ENCODE measurements around the gene DBF4B. TPM values are rescaled to one million over a fixed set of nuclear protein-coding genes. Genes with fewer than 3 reads are reported as not detected.

Gene DBF4B
- total RNA-seq, 1 donor from 2014 or later: 16.4 TPM

DNA sequence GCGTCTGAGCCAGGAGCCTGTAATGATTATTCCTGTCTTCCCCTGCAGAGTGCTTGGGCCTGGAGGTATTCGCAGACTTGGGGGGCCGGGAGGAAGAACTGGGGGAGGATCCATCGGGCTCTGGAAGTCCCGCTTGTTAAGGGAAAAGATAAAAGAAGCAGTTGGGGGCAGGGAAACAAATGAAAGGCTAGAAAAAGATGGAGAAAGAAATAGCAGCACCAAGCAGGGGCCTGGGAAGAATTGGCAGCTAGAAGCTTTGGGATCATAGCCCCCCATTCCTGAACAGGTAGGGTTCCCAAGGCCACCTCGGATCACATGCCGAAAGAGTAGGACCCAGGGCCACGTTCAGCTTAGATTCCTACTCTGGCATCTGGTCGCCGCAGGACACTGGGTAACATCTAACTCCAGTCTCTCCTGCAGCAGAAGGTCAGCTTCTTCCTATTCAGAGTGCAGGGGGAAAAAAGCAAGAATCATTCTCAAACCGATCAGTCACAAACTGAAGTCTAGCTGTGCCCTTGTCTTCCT lies 73.9 kb downstream of the DBF4B start:
- TF ChIP-seq, protein P1, sequence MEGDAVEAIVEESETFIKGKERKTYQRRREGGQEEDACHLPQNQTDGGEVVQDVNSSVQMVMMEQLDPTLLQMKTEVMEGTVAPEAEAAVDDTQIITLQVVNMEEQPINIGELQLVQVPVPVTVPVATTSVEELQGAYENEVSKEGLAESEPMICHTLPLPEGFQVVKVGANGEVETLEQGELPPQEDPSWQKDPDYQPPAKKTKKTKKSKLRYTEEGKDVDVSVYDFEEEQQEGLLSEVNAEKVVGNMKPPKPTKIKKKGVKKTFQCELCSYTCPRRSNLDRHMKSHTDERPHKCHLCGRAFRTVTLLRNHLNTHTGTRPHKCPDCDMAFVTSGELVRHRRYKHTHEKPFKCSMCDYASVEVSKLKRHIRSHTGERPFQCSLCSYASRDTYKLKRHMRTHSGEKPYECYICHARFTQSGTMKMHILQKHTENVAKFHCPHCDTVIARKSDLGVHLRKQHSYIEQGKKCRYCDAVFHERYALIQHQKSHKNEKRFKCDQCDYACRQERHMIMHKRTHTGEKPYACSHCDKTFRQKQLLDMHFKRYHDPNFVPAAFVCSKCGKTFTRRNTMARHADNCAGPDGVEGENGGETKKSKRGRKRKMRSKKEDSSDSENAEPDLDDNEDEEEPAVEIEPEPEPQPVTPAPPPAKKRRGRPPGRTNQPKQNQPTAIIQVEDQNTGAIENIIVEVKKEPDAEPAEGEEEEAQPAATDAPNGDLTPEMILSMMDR (IDR thresholded peaks at IDR 0.05): no peak
- TF ChIP-seq EZH2phosphoT487 (IDR thresholded peaks at IDR 0.05) (no peak), EZH2 (IDR thresholded peaks at IDR 0.05) (no peak)
- peak overlapping the region; percentile 51 for H3K27ac ChIP-seq
- peak overlapping the region; percentile 39 for H3K4me3 Mint-ChIP-seq

DNA sequence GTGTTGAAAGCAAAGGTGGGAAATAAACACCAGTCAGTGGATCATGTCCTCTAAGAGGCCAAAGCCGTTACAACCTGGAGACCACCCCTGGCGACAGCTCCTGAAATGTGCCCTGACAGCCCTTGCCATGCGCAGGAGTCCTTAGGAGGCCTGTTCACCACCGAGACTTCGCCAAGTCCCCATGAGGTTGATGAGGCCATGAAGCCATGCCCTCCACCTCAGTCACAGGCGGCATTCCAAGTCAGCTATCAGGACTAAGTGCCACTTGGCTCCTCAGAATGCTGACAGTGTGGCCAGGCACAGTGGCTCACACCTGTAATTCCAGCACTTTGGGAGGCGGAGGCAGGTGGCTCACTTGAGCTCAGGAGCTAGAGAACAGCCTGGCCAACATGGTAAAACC lies 77.5 kb downstream of the DBF4B start:
- no peak overlapping the region for H2AFZ ChIP-seq (replicated peaks)
- H3K9ac ChIP-seq: no peak overlapping the region
- no peak overlapping the region for H3K4me2 ChIP-seq
- DNase-seq (ENCODE audit: low spot score): no peak
- H3K27me3 ChIP-seq: no peaks in the 10 kb centered on the region
- peaks cover 15% of the 10 kb centered on the region for H3K4me1 Mint-ChIP-seq
- no peaks in the 10 kb centered on the region for H3K9me3 ChIP-seq (ENCODE audit: low read depth)
- peak overlapping the region; percentile 24 for H3K4me3 Mint-ChIP-seq
- no peak overlapping the region for H3K4me3 ChIP-seq
- no peaks in the 10 kb centered on the region for H3K36me3 Mint-ChIP-seq
- no peaks in the 10 kb centered on the region for H3K79me2 ChIP-seq (ENCODE audit: low read depth)
- no peaks in the 10 kb centered on the region for H4K20me1 ChIP-seq (ENCODE audit: low read depth)
- H3F3A ChIP-seq (ENCODE audit: low read depth): peaks cover 12% of the 10 kb centered on the region
- H3K27ac ChIP-seq: no peak overlapping the region
- peaks cover 17% of the 10 kb centered on the region for H3K4me1 ChIP-seq
- H3K9me3 Mint-ChIP-seq: no peaks in the 10 kb centered on the region
- TF ChIP-seq, protein P1 (IDR thresholded peaks at IDR 0.05): no peak
- TF ChIP-seq EZH2 (IDR thresholded peaks at IDR 0.05): no peak
- no peak for TF ChIP-seq EZH2phosphoT487 (IDR thresholded peaks at IDR 0.05)
- no peak overlapping the region for H3K27ac Mint-ChIP-seq
- peaks cover 3% of the 10 kb centered on the region for H3K27me3 Mint-ChIP-seq (ENCODE audit: insufficient read depth, low read depth)
- H3K36me3 ChIP-seq: no peaks in the 10 kb centered on the region

More for the DNA sequence above, 73.9 kb downstream of the DBF4B start:
- Histone ChIP-seq H3F3A (ENCODE audit: low read depth) (peaks cover 12% of the 10 kb centered on the region), H2AFZ (replicated peaks) (peak overlapping the region; percentile 92), H4K20me1 (ENCODE audit: low read depth) (no peaks in the 10 kb centered on the region), H3K4me3 (peak overlapping the region; percentile 10), H3K9ac (no peak overlapping the region), H3K4me1 (peaks cover 17% of the 10 kb centered on the region), H3K4me2 (peak overlapping the region; percentile 61), H3K9me3 (ENCODE audit: low read depth) (no peaks in the 10 kb centered on the region), H3K79me2 (ENCODE audit: low read depth) (no peaks in the 10 kb centered on the region), H3K36me3 (no peaks in the 10 kb centered on the region), H3K27me3 (peaks cover 5% of the 10 kb centered on the region)
- peaks cover 18% of the 10 kb centered on the region for H3K4me1 Mint-ChIP-seq
- H3K36me3 Mint-ChIP-seq: no peaks in the 10 kb centered on the region
- peak; percentile 53 for DNase-seq (ENCODE audit: low spot score)
- H3K27ac Mint-ChIP-seq: peak overlapping the region; percentile 43
- H3K27me3 Mint-ChIP-seq (ENCODE audit: insufficient read depth, low read depth): peaks cover 3% of the 10 kb centered on the region
- H3K9me3 Mint-ChIP-seq: no peaks in the 10 kb centered on the region

DNA sequence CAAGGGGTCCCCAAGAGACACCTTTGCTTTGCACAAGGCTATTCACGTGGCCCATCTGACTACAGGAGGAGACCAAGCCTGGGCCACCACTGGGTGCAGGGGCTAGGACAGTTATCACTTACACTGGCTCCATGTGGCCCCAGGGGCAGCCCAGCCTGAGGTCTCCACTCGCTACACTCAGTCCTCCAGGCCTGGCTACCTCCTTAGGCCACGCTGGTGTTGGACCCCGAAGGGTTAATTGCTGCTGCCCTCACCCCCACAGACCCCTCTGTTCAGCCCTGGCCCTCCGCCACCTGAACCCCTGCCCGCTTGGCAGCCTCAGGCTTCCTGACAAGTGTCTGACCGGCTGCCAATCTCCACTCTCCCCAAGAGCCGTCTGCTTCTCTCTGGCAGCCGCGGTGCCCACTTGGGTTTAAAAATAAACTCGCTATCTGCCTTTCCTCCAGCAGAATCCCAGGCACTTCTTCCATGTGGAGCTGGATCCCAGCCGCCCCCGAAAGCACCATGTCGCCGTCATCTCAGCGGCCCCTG lies 78.2 kb downstream of the DBF4B start:
- TF ChIP-seq EZH2phosphoT487 (IDR thresholded peaks at IDR 0.05) (no peak), EZH2 (IDR thresholded peaks at IDR 0.05) (no peak)
- TF ChIP-seq, protein P1 (IDR thresholded peaks at IDR 0.05): no peak
- Histone ChIP-seq H3K27ac (no peak overlapping the region), H4K20me1 (ENCODE audit: low read depth) (no peaks in the 10 kb centered on the region), H3K36me3 (no peaks in the 10 kb centered on the region), H3K79me2 (ENCODE audit: low read depth) (no peaks in the 10 kb centered on the region), H3F3A (ENCODE audit: low read depth) (peaks cover 12% of the 10 kb centered on the region), H3K4me1 (peaks cover 12% of the 10 kb centered on the region), H3K4me2 (no peak overlapping the region), H3K27me3 (no peaks in the 10 kb centered on the region), H3K9ac (no peak overlapping the region), H3K9me3 (ENCODE audit: low read depth) (no peaks in the 10 kb centered on the region), H2AFZ (replicated peaks) (no peak overlapping the region), H3K4me3 (no peak overlapping the region)
- Mint-ChIP-seq H3K27ac (peak overlapping the region; percentile 72), H3K4me1 (peaks cover 15% of the 10 kb centered on the region), H3K9me3 (no peaks in the 10 kb centered on the region), H3K27me3 (ENCODE audit: insufficient read depth, low read depth) (peaks cover 3% of the 10 kb centered on the region), H3K4me3 (no peak overlapping the region), H3K36me3 (no peaks in the 10 kb centered on the region)
- no peak for DNase-seq (ENCODE audit: low spot score)

Measured in neural progenitor cell (in vitro differentiated cells).